Measurements from ENCODE around the gene MOB3A. TPM values are rescaled to one million over a fixed set of nuclear protein-coding genes. Genes with fewer than 3 reads are reported as not detected.
"Not testable (repeated sequence)": the region's sequence is repeated elsewhere in the genome, so short reads cannot be mapped to it uniquely, and the experiment has no call there.

Gene MOB3A
- total and polyA plus RNA-seq, 3 donors from 2014 or later = 17.8 to 31.6 (median 22.8) TPM

- H3K4me1 ChIP-seq = peaks cover 30% of the 10 kb centered on the region
- peak overlapping the region; percentile 29 to 50 for H3K27ac ChIP-seq
- H3K4me3 ChIP-seq = no peak overlapping the region
- DNase-seq = no peak
- 80 to 92% methylated on average over 7 to 16 of the region's 16 CpGs for WGBS, 2 donors
- intact Hi-C loops (cut with DNase I; ENCODE audit: low total_unique reads) = no loop called here
- H3K27me3 ChIP-seq = no peaks in the 10 kb centered on the region
- no peak for TF ChIP-seq POLR2A (IDR thresholded peaks at IDR 0.05)
- TF ChIP-seq, protein P1, sequence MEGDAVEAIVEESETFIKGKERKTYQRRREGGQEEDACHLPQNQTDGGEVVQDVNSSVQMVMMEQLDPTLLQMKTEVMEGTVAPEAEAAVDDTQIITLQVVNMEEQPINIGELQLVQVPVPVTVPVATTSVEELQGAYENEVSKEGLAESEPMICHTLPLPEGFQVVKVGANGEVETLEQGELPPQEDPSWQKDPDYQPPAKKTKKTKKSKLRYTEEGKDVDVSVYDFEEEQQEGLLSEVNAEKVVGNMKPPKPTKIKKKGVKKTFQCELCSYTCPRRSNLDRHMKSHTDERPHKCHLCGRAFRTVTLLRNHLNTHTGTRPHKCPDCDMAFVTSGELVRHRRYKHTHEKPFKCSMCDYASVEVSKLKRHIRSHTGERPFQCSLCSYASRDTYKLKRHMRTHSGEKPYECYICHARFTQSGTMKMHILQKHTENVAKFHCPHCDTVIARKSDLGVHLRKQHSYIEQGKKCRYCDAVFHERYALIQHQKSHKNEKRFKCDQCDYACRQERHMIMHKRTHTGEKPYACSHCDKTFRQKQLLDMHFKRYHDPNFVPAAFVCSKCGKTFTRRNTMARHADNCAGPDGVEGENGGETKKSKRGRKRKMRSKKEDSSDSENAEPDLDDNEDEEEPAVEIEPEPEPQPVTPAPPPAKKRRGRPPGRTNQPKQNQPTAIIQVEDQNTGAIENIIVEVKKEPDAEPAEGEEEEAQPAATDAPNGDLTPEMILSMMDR (IDR thresholded peaks at IDR 0.05) = no peak
- H3K9me3 ChIP-seq = no peaks in the 10 kb centered on the region
- no peaks in the 10 kb centered on the region for H3K36me3 ChIP-seq (ENCODE audit: low read depth, missing control alignments)
Observed at GRCh38 chr19:2089001-2089711, 7.0 kb downstream of the MOB3A start.

DNA sequence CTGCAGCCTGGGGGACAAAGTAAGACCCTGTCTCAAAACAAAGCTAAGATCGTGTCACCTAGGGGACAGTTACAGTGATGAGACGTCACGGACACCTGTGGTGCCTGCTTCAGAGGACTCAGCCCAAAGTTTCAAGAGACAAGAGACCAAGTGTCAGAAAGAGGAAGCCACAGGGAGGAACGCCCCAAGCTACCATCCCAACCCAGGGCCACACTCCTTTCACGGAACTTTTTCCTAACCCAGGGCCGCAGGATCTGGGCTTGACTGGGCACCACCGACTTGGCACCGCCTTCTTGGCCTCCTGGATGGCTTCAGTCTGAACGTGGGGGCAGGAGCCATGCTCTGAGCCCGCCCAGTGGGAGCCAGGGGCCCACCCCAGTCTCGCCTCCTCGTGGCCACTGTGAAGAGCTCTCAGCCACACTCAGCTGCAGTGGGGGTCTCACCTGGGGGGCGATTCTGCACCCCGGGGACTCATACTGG lies 8.5 kb downstream of the MOB3A start:
- Histone ChIP-seq H3K27me3 (no peaks in the 10 kb centered on the region), H3K36me3 (ENCODE audit: low read depth, missing control alignments) (no peaks in the 10 kb centered on the region), H3K4me3 (no peak overlapping the region), H3K9me3 (no peaks in the 10 kb centered on the region), H3K4me1 (peaks cover 25% of the 10 kb centered on the region), H3K27ac (no peak overlapping the region)
- intact Hi-C loops (cut with DNase I; ENCODE audit: low total_unique reads) = no loop called here
- TF ChIP-seq, protein P1 (IDR thresholded peaks at IDR 0.05) = no peak
- no peak for TF ChIP-seq POLR2A (IDR thresholded peaks at IDR 0.05)
- no peak for DNase-seq
- 85 to 90% methylated on average over 4 to 13 of the region's 14 CpGs for WGBS, 2 donors

- H3K9me3 ChIP-seq; H3K27ac ChIP-seq; H3K4me3 ChIP-seq; H3K36me3 ChIP-seq (ENCODE audit: low read depth, missing control alignments); H3K27me3 ChIP-seq; DNase-seq; intact Hi-C loops (cut with DNase I; ENCODE audit: low total_unique reads): not testable (repeated sequence)
- WGBS, 2 donors = 80 to 84% methylated on average over 13 of the region's 13 CpGs
- H3K4me1 ChIP-seq = peaks cover 25% of the 10 kb centered on the region
Observed at GRCh38 chr19:2086695-2087620, 9.2 kb downstream of the MOB3A start.

DNA sequence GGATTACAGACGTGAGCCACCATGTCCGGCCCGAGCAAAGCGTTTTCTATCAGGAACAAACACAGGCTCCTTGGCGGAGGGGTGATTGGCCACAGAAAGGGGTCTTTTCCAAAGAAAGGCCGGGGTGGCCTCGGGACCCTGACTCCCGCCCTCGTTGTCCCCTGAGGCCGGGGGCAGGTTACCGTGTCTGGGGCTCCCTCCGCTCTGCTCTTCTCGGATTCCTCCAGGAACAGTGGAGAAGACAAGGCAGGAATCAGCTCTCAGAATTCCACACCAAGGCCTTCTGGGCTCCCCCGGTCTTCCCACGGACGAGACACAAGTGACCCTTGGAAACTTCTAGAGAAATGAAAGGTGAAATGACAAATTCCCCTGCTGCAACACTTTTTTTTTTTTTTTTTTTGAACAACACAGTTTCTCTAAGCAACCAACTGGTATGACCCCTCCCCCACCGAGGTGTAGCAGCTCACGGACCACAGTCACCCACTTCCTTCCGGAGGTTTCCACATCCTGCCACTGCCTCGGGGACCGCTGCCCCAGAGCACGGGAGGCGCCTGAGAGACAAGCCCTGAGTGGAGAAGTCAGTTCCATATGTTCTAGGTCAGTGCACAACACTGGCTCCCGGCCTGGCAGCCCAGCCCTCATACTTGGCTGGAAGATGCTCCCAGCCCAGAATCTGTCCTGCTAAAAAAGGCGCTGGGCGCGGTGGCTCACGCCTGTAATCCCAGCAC lies 11.0 kb downstream of the MOB3A start:
- TF ChIP-seq POLR2A (IDR thresholded peaks at IDR 0.05) = no peak
- H3K36me3 ChIP-seq (ENCODE audit: low read depth, missing control alignments) = no peaks in the 10 kb centered on the region
- no peaks in the 10 kb centered on the region for H3K27me3 ChIP-seq
- H3K27ac ChIP-seq = peak overlapping the region in 1 of 2 donors; percentile 39
- intact Hi-C loops (cut with DNase I; ENCODE audit: low total_unique reads) = no loop called here
- peak; percentile 52 for DNase-seq
- H3K9me3 ChIP-seq = no peaks in the 10 kb centered on the region
- H3K4me3 ChIP-seq = no peak overlapping the region
- H3K4me1 ChIP-seq = peaks cover 13% of the 10 kb centered on the region
- WGBS, 2 donors = 74 to 77% methylated on average over 21 to 28 of the region's 28 CpGs

GRCh38 chr19:2083174-2083854 lies 12.8 kb downstream of the MOB3A start:
- no peak for TF ChIP-seq POLR2A (IDR thresholded peaks at IDR 0.05)
- WGBS, 2 donors = 66 to 71% methylated on average over 10 to 20 of the region's 20 CpGs
- Histone ChIP-seq H3K4me1 (peaks cover 10% of the 10 kb centered on the region), H3K36me3 (ENCODE audit: low read depth, missing control alignments) (no peaks in the 10 kb centered on the region), H3K9me3 (no peaks in the 10 kb centered on the region), H3K4me3 (no peak overlapping the region), H3K27me3 (no peaks in the 10 kb centered on the region), H3K27ac (no peak overlapping the region)
- DNase-seq = no peak
- intact Hi-C loops (cut with DNase I; ENCODE audit: low total_unique reads) = no loop called here
